HUES48 (cell line): ENCODE measurements around the gene INTS6L.
"Not testable (repeated sequence)": the region's sequence is repeated elsewhere in the genome, so short reads cannot be mapped to it uniquely, and the experiment has no call there.

Experiments used
- H3K27ac ChIP-seq: one replicate; pipeline ENCODE4 v1.7.0; 2013; ENCODE audit warnings: low read depth, low read length, inconsistent platforms
- H3K27me3 ChIP-seq: 2 replicates; pipeline ENCODE4 v1.6.1; 2013; ENCODE audit warnings: mild to moderate bottlenecking, low read length; ENCODE audit not compliant: control insufficient read depth, insufficient read depth
- H3K36me3 ChIP-seq: 2 replicates; pipeline ENCODE4 v1.6.1; 2013; ENCODE audit warnings: low read length; ENCODE audit not compliant: control insufficient read depth, insufficient read depth
- H3K4me1 ChIP-seq: 2 replicates; pipeline ENCODE4 v1.6.1; 2013; ENCODE audit warnings: mild to moderate bottlenecking, low read length; ENCODE audit not compliant: control insufficient read depth, insufficient read depth
- H3K4me3 ChIP-seq: 2 replicates; pipeline ENCODE4 v1.5.1; 2013; ENCODE audit warnings: mild to moderate bottlenecking, low read depth, low read length
- H3K9ac ChIP-seq: 2 replicates; pipeline ENCODE4 v1.6.1; 2013; ENCODE audit warnings: mild to moderate bottlenecking, low read depth, low read length, moderate library complexity
- H3K9me3 ChIP-seq: 2 replicates; pipeline ENCODE4 v1.6.1; 2013; ENCODE audit warnings: low read length; ENCODE audit not compliant: control insufficient read depth, insufficient read depth

Gene INTS6L

GRCh38 chrX:135624408-135625204 lies 104.1 kb downstream of the INTS6L start:
- H3K9me3 ChIP-seq, H3K27ac ChIP-seq, H3K27me3 ChIP-seq: not testable (repeated sequence)

DNA sequence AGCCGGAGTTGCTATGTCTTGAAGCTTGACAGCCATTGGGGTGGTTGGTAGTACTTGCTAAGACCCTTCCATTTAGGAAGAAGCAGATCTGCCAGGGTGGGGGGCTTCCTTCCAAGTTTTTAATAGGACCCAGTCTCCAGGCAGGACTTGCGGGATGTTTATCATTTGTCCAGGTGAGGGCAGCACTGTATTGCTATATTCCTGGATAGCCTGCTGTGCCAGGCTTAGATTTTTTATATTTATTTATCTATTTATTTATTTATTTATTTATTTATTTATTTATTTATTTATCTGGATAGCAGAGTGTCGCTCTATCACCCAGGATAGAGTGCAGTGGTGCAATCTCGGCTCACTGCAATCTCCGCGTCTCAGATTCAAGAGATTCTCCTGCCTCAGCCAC lies 105.5 kb downstream of the INTS6L start:
- H3K9me3 ChIP-seq = no peaks in the 10 kb centered on the region
- no peaks in the 10 kb centered on the region for H3K27me3 ChIP-seq
- no peak overlapping the region for H3K9ac ChIP-seq
- no peak overlapping the region for H3K4me3 ChIP-seq
- no peaks in the 10 kb centered on the region for H3K4me1 ChIP-seq
- no peaks in the 10 kb centered on the region for H3K36me3 ChIP-seq
- no peak overlapping the region for H3K27ac ChIP-seq

More at GRCh38 chrX:135624408-135625204, 104.1 kb downstream of the INTS6L start:
- H3K4me3 ChIP-seq, H3K36me3 ChIP-seq, H3K4me1 ChIP-seq, H3K9ac ChIP-seq: not testable (repeated sequence)

GRCh38 chrX:135629342-135629741 lies 108.9 kb downstream of the INTS6L start:
- Histone ChIP-seq H3K4me1 (no peaks in the 10 kb centered on the region), H3K4me3 (no peak overlapping the region), H3K27ac (no peak overlapping the region), H3K9ac (no peak overlapping the region), H3K36me3 (no peaks in the 10 kb centered on the region), H3K9me3 (no peaks in the 10 kb centered on the region), H3K27me3 (no peaks in the 10 kb centered on the region)
